H1 (cell line): Measurements from ENCODE around the gene CDH2. TPM values are rescaled to one million over a fixed set of nuclear protein-coding genes. Genes with fewer than 3 reads are reported as not detected.

Experiments
- BACH1 ChIP-seq: IDR thresholded peaks from 2 replicates; pipeline ENCODE4 v1.6.1; 2012; ENCODE audit warnings: low read length, improper control_type of control experiment
- CTBP2 ChIP-seq: IDR thresholded peaks from 2 replicates; pipeline ENCODE4 v1.7.0; 2011; ENCODE audit warnings: borderline replicate concordance, mild to moderate bottlenecking, moderate library complexity, mixed read lengths, low read length; ENCODE audit not compliant: insufficient read depth, insufficient read length
- HDAC6 ChIP-seq: IDR thresholded peaks from one replicate; pipeline ENCODE4 v1.7.1; 2012; ENCODE audit warnings: low read depth, mild to moderate bottlenecking, inconsistent platforms, low read length, moderate library complexity
- KDM4A ChIP-seq: IDR thresholded peaks from one replicate; pipeline ENCODE4 v1.7.1; 2012; ENCODE audit warnings: low read depth, mild to moderate bottlenecking, moderate library complexity, low read length, inconsistent platforms; ENCODE audit not compliant: severe bottlenecking
- TCF12 ChIP-seq: IDR thresholded peaks from 2 replicates; pipeline ENCODE4 v1.6.1; 2011; ENCODE audit warnings: low read depth, mild to moderate bottlenecking, low read length
- TEAD4 ChIP-seq: IDR thresholded peaks from 2 replicates; pipeline ENCODE4 v1.6.1; 2012; ENCODE audit warnings: low read depth, low read length, inconsistent platforms, mixed read lengths
- polyA plus RNA-seq, 7 experiments: library from polyadenylated mRNA; depleted of rRNA in 3 of 7; stranded (reverse) in 5 of 7; unstranded in 2 of 7; fragments of >200 nt in 5 of 7; fragments of 200-250 nt in 2 of 7; gene quantifications; 1 replicate in 5 of 7; 2 replicates in 1 of 7; 4 replicates in 1 of 7; pipeline versions ENCODE4 v1.2.1 to v1.2.3, GENCODE V29; 2011 to 2013; ENCODE audit warnings: missing spikeins in 2 of 7, mixed read lengths in 2 of 7
- total RNA-seq: library from RNA; stranded (reverse); fragmentation: NEBNext Ultra II Directional; extraction: Animal tissue kit (Norgen Biotek cat#: 25700); gene quantifications from 2 replicates; pipeline ENCODE4 v1.2.1, GENCODE V29; 2021

Gene CDH2
- total and polyA plus RNA-seq, 2 of the 8 experiments (the other 6 are each of a cell fraction or from before 2014, with no cell fraction given) = 15.0 to 56.5 TPM

DNA sequence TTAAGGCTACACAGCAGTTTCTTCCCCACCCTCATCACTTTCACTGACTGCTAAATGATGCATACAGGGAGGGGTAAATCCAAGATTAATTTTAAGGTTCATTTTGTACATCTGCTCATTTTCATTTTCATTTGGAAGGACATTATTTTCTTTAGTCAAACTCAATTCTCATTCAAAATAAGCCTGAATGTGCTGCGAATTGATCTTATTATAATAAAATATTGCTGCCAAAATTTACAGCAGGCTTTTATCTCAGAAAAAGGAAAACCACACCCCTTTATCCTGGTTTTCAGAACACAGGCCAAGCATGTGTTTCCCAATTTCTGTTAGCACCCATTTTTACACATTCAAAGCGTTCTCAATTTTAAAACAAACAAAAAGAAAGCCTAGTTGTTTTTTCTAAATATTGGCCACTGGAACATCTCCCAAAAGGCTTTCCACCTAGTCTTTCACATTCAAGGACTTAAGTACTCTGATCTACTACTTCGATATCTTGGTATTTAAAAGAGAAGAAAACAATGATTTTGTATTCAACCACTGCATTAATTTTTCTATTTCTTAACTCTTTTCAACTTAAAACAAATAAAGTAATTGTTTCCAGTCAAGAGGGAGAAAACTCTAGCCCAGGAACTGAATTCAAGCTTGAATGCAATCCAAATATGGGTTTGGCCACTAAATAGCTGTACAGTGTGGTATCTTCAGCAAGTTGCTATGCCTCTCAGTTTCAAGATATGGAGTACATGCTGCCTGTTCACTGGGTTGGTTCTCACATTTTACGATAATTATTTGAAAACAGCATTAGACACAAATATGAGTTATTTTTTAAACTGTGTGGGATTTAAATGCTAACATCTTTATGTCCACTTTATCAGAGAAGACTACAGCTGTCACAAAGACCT, 52.5 kb downstream of the CDH2 start (continued):
- TF ChIP-seq TEAD4 (no peak), KDM4A (no peak), HDAC6 (no peak), CTBP2 (no peak), TCF12 (no peak), BACH1 (no peak)
